ENCODE data around the gene OLIG1. TPM values are rescaled to one million over a fixed set of nuclear protein-coding genes. Genes with fewer than 3 reads are reported as not detected.
A peak's percentile ranks its signal among the peaks of the same experiment; 100 is the strongest.

Gene OLIG1
- total and polyA plus RNA-seq, 2 experiments from 2014 or later, result 0.65 TPM; not detected in 1

DNA sequence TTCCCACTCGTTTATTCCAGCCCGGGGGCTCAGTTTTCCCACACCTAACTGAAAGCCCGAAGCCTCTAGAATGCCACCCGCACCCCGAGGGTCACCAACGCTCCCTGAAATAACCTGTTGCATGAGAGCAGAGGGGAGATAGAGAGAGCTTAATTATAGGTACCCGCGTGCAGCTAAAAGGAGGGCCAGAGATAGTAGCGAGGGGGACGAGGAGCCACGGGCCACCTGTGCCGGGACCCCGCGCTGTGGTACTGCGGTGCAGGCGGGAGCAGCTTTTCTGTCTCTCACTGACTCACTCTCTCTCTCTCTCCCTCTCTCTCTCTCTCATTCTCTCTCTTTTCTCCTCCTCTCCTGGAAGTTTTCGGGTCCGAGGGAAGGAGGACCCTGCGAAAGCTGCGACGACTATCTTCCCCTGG is 43.5 kb upstream of the OLIG1 start:
- peaks cover 5% of the 10 kb centered on the region for H3K4me1 ChIP-seq (ENCODE audit: low read depth)
- H3K9me3 ChIP-seq (ENCODE audit: low read depth), result no peaks in the 10 kb centered on the region
- no peak overlapping the region for H3K27ac ChIP-seq
- no peaks in the 10 kb centered on the region for H3K36me3 ChIP-seq
- no peak overlapping the region for H3K4me3 ChIP-seq
- no peak for DNase-seq (ENCODE audit: low read depth in 1 of 2, low spot score in 1 of 2)
- H3K27me3 ChIP-seq, result peaks cover 100% of the 10 kb centered on the region
- TF ChIP-seq, protein P1, sequence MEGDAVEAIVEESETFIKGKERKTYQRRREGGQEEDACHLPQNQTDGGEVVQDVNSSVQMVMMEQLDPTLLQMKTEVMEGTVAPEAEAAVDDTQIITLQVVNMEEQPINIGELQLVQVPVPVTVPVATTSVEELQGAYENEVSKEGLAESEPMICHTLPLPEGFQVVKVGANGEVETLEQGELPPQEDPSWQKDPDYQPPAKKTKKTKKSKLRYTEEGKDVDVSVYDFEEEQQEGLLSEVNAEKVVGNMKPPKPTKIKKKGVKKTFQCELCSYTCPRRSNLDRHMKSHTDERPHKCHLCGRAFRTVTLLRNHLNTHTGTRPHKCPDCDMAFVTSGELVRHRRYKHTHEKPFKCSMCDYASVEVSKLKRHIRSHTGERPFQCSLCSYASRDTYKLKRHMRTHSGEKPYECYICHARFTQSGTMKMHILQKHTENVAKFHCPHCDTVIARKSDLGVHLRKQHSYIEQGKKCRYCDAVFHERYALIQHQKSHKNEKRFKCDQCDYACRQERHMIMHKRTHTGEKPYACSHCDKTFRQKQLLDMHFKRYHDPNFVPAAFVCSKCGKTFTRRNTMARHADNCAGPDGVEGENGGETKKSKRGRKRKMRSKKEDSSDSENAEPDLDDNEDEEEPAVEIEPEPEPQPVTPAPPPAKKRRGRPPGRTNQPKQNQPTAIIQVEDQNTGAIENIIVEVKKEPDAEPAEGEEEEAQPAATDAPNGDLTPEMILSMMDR (IDR thresholded peaks at IDR 0.05; ENCODE audit: low read depth, low read length), result no peak

DNA sequence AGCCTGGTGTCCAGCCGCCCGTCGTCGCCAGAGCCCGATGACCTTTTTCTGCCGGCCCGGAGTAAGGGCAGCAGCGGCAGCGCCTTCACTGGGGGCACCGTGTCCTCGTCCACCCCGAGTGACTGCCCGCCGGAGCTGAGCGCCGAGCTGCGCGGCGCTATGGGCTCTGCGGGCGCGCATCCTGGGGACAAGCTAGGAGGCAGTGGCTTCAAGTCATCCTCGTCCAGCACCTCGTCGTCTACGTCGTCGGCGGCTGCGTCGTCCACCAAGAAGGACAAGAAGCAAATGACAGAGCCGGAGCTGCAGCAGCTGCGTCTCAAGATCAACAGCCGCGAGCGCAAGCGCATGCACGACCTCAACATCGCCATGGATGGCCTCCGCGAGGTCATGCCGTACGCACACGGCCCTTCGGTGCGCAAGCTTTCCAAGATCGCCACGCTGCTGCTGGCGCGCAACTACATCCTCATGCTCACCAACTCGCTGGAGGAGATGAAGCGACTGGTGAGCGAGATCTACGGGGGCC is 43.0 kb upstream of the OLIG1 start:
- no peak overlapping the region for H3K4me3 ChIP-seq
- no peaks in the 10 kb centered on the region for H3K36me3 ChIP-seq
- H3K4me1 ChIP-seq (ENCODE audit: low read depth), result peaks cover 5% of the 10 kb centered on the region
- DNase-seq (ENCODE audit: low read depth in 1 of 2, low spot score in 1 of 2), result no peak
- TF ChIP-seq, protein P1 (IDR thresholded peaks at IDR 0.05; ENCODE audit: low read depth, low read length), result no peak
- no peaks in the 10 kb centered on the region for H3K9me3 ChIP-seq (ENCODE audit: low read depth)
- H3K27ac ChIP-seq, result no peak overlapping the region
- H3K27me3 ChIP-seq, result peaks cover 100% of the 10 kb centered on the region

DNA sequence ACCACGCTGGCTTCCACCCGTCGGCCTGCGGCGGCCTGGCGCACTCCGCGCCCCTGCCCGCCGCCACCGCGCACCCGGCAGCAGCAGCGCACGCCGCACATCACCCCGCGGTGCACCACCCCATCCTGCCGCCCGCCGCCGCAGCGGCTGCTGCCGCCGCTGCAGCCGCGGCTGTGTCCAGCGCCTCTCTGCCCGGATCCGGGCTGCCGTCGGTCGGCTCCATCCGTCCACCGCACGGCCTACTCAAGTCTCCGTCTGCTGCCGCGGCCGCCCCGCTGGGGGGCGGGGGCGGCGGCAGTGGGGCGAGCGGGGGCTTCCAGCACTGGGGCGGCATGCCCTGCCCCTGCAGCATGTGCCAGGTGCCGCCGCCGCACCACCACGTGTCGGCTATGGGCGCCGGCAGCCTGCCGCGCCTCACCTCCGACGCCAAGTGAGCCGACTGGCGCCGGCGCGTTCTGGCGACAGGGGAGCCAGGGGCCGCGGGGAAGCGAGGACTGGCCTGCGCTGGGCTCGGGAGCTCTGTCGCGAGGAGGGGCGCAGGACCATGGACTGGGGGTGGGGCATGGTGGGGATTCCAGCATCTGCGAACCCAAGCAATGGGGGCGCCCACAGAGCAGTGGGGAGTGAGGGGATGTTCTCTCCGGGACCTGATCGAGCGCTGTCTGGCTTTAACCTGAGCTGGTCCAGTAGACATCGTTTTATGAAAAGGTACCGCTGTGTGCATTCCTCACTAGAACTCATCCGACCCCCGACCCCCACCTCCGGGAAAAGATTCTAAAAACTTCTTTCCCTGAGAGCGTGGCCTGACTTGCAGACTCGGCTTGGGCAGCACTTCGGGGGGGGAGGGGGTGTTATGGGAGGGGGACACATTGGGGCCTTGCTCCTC is 42.3 kb upstream of the OLIG1 start:
- H3K4me1 ChIP-seq (ENCODE audit: low read depth), result peaks cover 5% of the 10 kb centered on the region
- H3K4me3 ChIP-seq, result no peak overlapping the region
- H3K36me3 ChIP-seq, result no peaks in the 10 kb centered on the region
- TF ChIP-seq, protein P1 (IDR thresholded peaks at IDR 0.05; ENCODE audit: low read depth, low read length), result no peak
- H3K27ac ChIP-seq, result no peak overlapping the region
- peaks cover 100% of the 10 kb centered on the region for H3K27me3 ChIP-seq
- DNase-seq (ENCODE audit: low read depth in 1 of 2, low spot score in 1 of 2), result no peak
- no peaks in the 10 kb centered on the region for H3K9me3 ChIP-seq (ENCODE audit: low read depth)

DNA sequence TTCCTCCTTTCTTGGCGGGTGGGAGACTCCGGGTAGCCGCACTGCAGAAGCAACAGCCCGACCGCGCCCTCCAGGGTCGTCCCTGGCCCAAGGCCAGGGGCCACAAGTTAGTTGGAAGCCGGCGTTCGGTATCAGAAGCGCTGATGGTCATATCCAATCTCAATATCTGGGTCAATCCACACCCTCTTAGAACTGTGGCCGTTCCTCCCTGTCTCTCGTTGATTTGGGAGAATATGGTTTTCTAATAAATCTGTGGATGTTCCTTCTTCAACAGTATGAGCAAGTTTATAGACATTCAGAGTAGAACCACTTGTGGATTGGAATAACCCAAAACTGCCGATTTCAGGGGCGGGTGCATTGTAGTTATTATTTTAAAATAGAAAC is 41.7 kb upstream of the OLIG1 start:
- Histone ChIP-seq H3K27ac (no peak overlapping the region), H3K36me3 (no peaks in the 10 kb centered on the region), H3K9me3 (ENCODE audit: low read depth) (no peaks in the 10 kb centered on the region), H3K4me1 (ENCODE audit: low read depth) (peaks cover 5% of the 10 kb centered on the region), H3K4me3 (no peak overlapping the region), H3K27me3 (peaks cover 100% of the 10 kb centered on the region)
- TF ChIP-seq, protein P1 (IDR thresholded peaks at IDR 0.05; ENCODE audit: low read depth, low read length), result no peak
- no peak for DNase-seq (ENCODE audit: low read depth in 1 of 2, low spot score in 1 of 2)

DNA sequence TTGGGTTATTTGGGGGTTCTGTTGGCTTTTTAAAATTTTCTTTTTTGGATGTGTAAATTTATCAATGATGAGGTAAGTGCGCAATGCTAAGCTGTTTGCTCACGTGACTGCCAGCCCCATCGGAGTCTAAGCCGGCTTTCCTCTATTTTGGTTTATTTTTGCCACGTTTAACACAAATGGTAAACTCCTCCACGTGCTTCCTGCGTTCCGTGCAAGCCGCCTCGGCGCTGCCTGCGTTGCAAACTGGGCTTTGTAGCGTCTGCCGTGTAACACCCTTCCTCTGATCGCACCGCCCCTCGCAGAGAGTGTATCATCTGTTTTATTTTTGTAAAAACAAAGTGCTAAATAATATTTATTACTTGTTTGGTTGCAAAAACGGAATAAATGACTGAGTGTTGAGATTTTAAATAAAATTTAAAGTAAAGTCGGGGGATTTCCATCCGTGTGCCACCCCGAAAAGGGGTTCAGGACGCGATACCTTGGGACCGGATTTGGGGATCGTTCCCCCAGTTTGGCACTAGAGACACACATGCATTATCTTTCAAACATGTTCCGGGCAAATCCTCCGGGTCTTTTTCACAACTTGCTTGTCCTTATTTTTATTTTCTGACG is 41.1 kb upstream of the OLIG1 start:
- H3K27me3 ChIP-seq, result peaks cover 100% of the 10 kb centered on the region
- peak in 1 of 2 donors; percentile 25 for DNase-seq (ENCODE audit: low read depth in 1 of 2, low spot score in 1 of 2)
- no peak overlapping the region for H3K4me3 ChIP-seq
- TF ChIP-seq, protein P1 (IDR thresholded peaks at IDR 0.05; ENCODE audit: low read depth, low read length), result no peak
- no peaks in the 10 kb centered on the region for H3K36me3 ChIP-seq
- no peaks in the 10 kb centered on the region for H3K9me3 ChIP-seq (ENCODE audit: low read depth)
- H3K27ac ChIP-seq, result no peak overlapping the region
- H3K4me1 ChIP-seq (ENCODE audit: low read depth), result peaks cover 5% of the 10 kb centered on the region

All from cardiac muscle cell (in vitro differentiated cells and primary cell).